ES-I3 (cell line): Measurements from ENCODE around the gene MMD.
"Not testable (repeated sequence)": the region's sequence is repeated elsewhere in the genome, so short reads cannot be mapped to it uniquely, and the experiment has no call there.

Experiments
- H3K36me3 ChIP-seq: 2 replicates; pipeline ENCODE4 v1.6.1; 2013; ENCODE audit warnings: mild to moderate bottlenecking, low read length, control low read depth, moderate library complexity; ENCODE audit not compliant: insufficient read depth
- H3K4me1 ChIP-seq: 2 replicates; pipeline ENCODE4 v1.6.1; 2013; ENCODE audit warnings: mild to moderate bottlenecking, control low read depth, low read length; ENCODE audit not compliant: insufficient read depth
- H3K9ac ChIP-seq: 2 replicates; pipeline ENCODE4 v1.6.1; 2013; ENCODE audit warnings: low read depth, mild to moderate bottlenecking, low read length, moderate library complexity
- H3K9me3 ChIP-seq: 2 replicates; pipeline ENCODE4 v1.6.1; 2013; ENCODE audit warnings: mild to moderate bottlenecking, low read length, moderate library complexity; ENCODE audit not compliant: control insufficient read depth, insufficient read depth

MMD gene

GRCh38 chr17:55435408-55435807, 13.8 kb upstream of the MMD start:
- peaks cover 23% of the 10 kb centered on the region for H3K4me1 ChIP-seq
- no peaks in the 10 kb centered on the region for H3K9me3 ChIP-seq
- H3K9ac ChIP-seq, result no peak overlapping the region

GRCh38 chr17:55434721-55435120, 13.1 kb upstream of the MMD start:
- peaks cover 23% of the 10 kb centered on the region for H3K4me1 ChIP-seq
- no peak overlapping the region for H3K9ac ChIP-seq
- no peaks in the 10 kb centered on the region for H3K36me3 ChIP-seq
- no peaks in the 10 kb centered on the region for H3K9me3 ChIP-seq

More at GRCh38 chr17:55435408-55435807, 13.8 kb upstream of the MMD start:
- H3K36me3 ChIP-seq, result no peaks in the 10 kb centered on the region

GRCh38 chr17:55433629-55434422, 12.2 kb upstream of the MMD start:
- Histone ChIP-seq H3K9ac (no peak overlapping the region), H3K36me3 (no peaks in the 10 kb centered on the region), H3K9me3 (no peaks in the 10 kb centered on the region), H3K4me1 (peaks cover 17% of the 10 kb centered on the region)

GRCh38 chr17:55433029-55433628, 11.5 kb upstream of the MMD start:
- Histone ChIP-seq H3K9ac (no peak overlapping the region), H3K4me1 (peaks cover 17% of the 10 kb centered on the region), H3K9me3 (no peaks in the 10 kb centered on the region), H3K36me3 (no peaks in the 10 kb centered on the region)

- Histone ChIP-seq H3K9me3 (no peaks in the 10 kb centered on the region), H3K4me1 (peaks cover 15% of the 10 kb centered on the region), H3K36me3 (no peaks in the 10 kb centered on the region), H3K9ac (no peak overlapping the region)
Measured at GRCh38 chr17:55432358-55433028, 10.9 kb upstream of the MMD start.

GRCh38 chr17:55431914-55432313, 10.3 kb upstream of the MMD start:
- not testable (repeated sequence) for H3K9ac ChIP-seq, H3K9me3 ChIP-seq, H3K36me3 ChIP-seq, H3K4me1 ChIP-seq

- Histone ChIP-seq H3K9me3 (no peaks in the 10 kb centered on the region), H3K36me3 (no peaks in the 10 kb centered on the region), H3K4me1 (peaks cover 7% of the 10 kb centered on the region; the same call in 1 of the 2 replicates), H3K9ac (no peak overlapping the region)
Measured at GRCh38 chr17:55430541-55431288, 9.1 kb upstream of the MMD start.

- H3K9ac ChIP-seq, result no peak overlapping the region
- peaks cover under 1% of the 10 kb centered on the region; the same call in 1 of the 2 replicates for H3K4me1 ChIP-seq
Measured at GRCh38 chr17:55427587-55427882, 5.9 kb upstream of the MMD start.

GRCh38 chr17:55426851-55427586, 5.4 kb upstream of the MMD start:
- H3K9me3 ChIP-seq, result no peaks in the 10 kb centered on the region
- H3K36me3 ChIP-seq, result no peaks in the 10 kb centered on the region
- H3K4me1 ChIP-seq, result no peaks in the 10 kb centered on the region; the same call in 1 of the 2 replicates
- no peak overlapping the region for H3K9ac ChIP-seq

More at GRCh38 chr17:55427587-55427882, 5.9 kb upstream of the MMD start:
- Histone ChIP-seq H3K36me3 (no peaks in the 10 kb centered on the region), H3K9me3 (no peaks in the 10 kb centered on the region)

- Histone ChIP-seq H3K36me3 (no peaks in the 10 kb centered on the region), H3K9ac (no peak overlapping the region), H3K9me3 (no peaks in the 10 kb centered on the region), H3K4me1 (peaks cover 4% of the 10 kb centered on the region)
Measured at GRCh38 chr17:55424893-55425540, 3.4 kb upstream of the MMD start.

GRCh38 chr17:55423535-55423934, 1.9 kb upstream of the MMD start:
- H3K4me1 ChIP-seq, result peaks cover 7% of the 10 kb centered on the region
- peaks cover under 1% of the 10 kb centered on the region; the same call in 1 of the 2 replicates for H3K9me3 ChIP-seq
- H3K36me3 ChIP-seq, result no peaks in the 10 kb centered on the region
- no peak overlapping the region for H3K9ac ChIP-seq

GRCh38 chr17:55422828-55423164, 1.2 kb upstream of the MMD start:
- not testable (repeated sequence) for H3K36me3 ChIP-seq, H3K4me1 ChIP-seq, H3K9ac ChIP-seq

GRCh38 chr17:55420776-55421178, 858 bp downstream of the MMD start:
- no peaks in the 10 kb centered on the region for H3K36me3 ChIP-seq
- peaks cover 4% of the 10 kb centered on the region; the same call in 1 of the 2 replicates for H3K9me3 ChIP-seq
- peaks cover 7% of the 10 kb centered on the region for H3K4me1 ChIP-seq
- peak overlapping the region; percentile 95 for H3K9ac ChIP-seq

More at GRCh38 chr17:55422828-55423164, 1.2 kb upstream of the MMD start:
- H3K9me3 ChIP-seq, result not testable (repeated sequence)
